Measurements from ENCODE around the gene POMGNT1. TPM values are rescaled to one million over a fixed set of nuclear protein-coding genes. Genes with fewer than 3 reads are reported as not detected.

Gene POMGNT1
- total and polyA plus RNA-seq, 4 donors, result 34.6 to 70.2 (median 44.7) TPM

GRCh38 chr1:46183079-46183847 is 15.0 kb downstream of the POMGNT1 start:
- Histone ChIP-seq H3K27me3 (ENCODE audit: control insufficient read depth in 3 of 3, insufficient read depth in 3 of 3, low read length in 2 of 3) (no peaks in the 10 kb centered on the region), H3K9me3 (ENCODE audit: control insufficient read depth in 4 of 4, insufficient read depth in 3 of 4, low read length in 3 of 4) (no peaks in the 10 kb centered on the region), H3K27ac (ENCODE audit: low read depth in 1 of 2, low read length in 1 of 2) (peak overlapping the region; percentile 62 to 82), H3K9ac (ENCODE audit: insufficient read depth in 1 of 2, low read length in 2 of 2) (no peak overlapping the region), H3K36me3 (ENCODE audit: control insufficient read depth in 4 of 4, insufficient read depth in 4 of 4, low read length in 4 of 4) (peaks cover 0 to 7% (median 3%) of the 10 kb centered on the region in 4 donors), H3K4me3 (no peak overlapping the region), H3K4me1 (ENCODE audit: control insufficient read depth in 5 of 5, insufficient read depth in 5 of 5, low read length in 5 of 5) (peaks cover 0 to 21% (median 7%) of the 10 kb centered on the region in 5 donors)
- ATAC-seq (ENCODE audit: insufficient read depth, low FRiP score) (peak; percentile 43), DNase-seq (peak; percentile 64 to 82 (median 76))
- TF ChIP-seq CTCF (IDR thresholded peaks at IDR 0.05; ENCODE audit: control extremely low read depth, extremely low read depth), result no peak
- WGBS, 2 donors, result 54 to 73% methylated on average over 8 of the region's 8 CpGs

GRCh38 chr1:46181343-46182260 is 16.6 kb downstream of the POMGNT1 start:
- Histone ChIP-seq H3K27me3 (ENCODE audit: control insufficient read depth in 3 of 3, insufficient read depth in 3 of 3, low read length in 2 of 3) (no peaks in the 10 kb centered on the region), H3K9me3 (ENCODE audit: control insufficient read depth in 4 of 4, insufficient read depth in 3 of 4, low read length in 3 of 4) (no peaks in the 10 kb centered on the region), H3K36me3 (ENCODE audit: control insufficient read depth in 4 of 4, insufficient read depth in 4 of 4, low read length in 4 of 4) (peaks cover 0 to 3% (median 0%) of the 10 kb centered on the region in 4 donors), H3K9ac (ENCODE audit: insufficient read depth in 1 of 2, low read length in 2 of 2) (no peak overlapping the region), H3K4me1 (ENCODE audit: control insufficient read depth in 5 of 5, insufficient read depth in 5 of 5, low read length in 5 of 5) (peaks cover 0 to 18% (median 7%) of the 10 kb centered on the region in 5 donors), H3K4me3 (no peak overlapping the region), H3K27ac (ENCODE audit: low read depth in 1 of 2, low read length in 1 of 2) (peak overlapping the region in 1 of 2 donors; percentile 28)
- ATAC-seq (ENCODE audit: insufficient read depth, low FRiP score) (no peak), DNase-seq (no peak)
- TF ChIP-seq CTCF (IDR thresholded peaks at IDR 0.05; ENCODE audit: control extremely low read depth, extremely low read depth), result no peak
- 69 to 77% methylated on average over 10 of the region's 10 CpGs for WGBS, 2 donors

GRCh38 chr1:46180082-46180616 is 18.1 kb downstream of the POMGNT1 start:
- H3K27me3 ChIP-seq (ENCODE audit: control insufficient read depth in 3 of 3, insufficient read depth in 3 of 3, low read length in 2 of 3), result no peaks in the 10 kb centered on the region
- no peaks in the 10 kb centered on the region for H3K9me3 ChIP-seq (ENCODE audit: control insufficient read depth in 4 of 4, insufficient read depth in 3 of 4, low read length in 3 of 4)
- ATAC-seq (ENCODE audit: insufficient read depth, low FRiP score) (no peak), DNase-seq (no peak)
- H3K27ac ChIP-seq (ENCODE audit: low read depth in 1 of 2, low read length in 1 of 2), result no peak overlapping the region
- H3K4me3 ChIP-seq, result no peak overlapping the region
- H3K36me3 ChIP-seq (ENCODE audit: control insufficient read depth in 4 of 4, insufficient read depth in 4 of 4, low read length in 4 of 4), result no peaks in the 10 kb centered on the region
- no peak overlapping the region for H3K9ac ChIP-seq (ENCODE audit: insufficient read depth in 1 of 2, low read length in 2 of 2)
- WGBS, 2 donors, result 57 to 74% methylated on average over 12 of the region's 12 CpGs
- peak; percentile 4 for TF ChIP-seq CTCF (IDR thresholded peaks at IDR 0.05; ENCODE audit: control extremely low read depth, extremely low read depth)
- H3K4me1 ChIP-seq (ENCODE audit: control insufficient read depth in 5 of 5, insufficient read depth in 5 of 5, low read length in 5 of 5), result peaks cover 0 to 21% (median 7%) of the 10 kb centered on the region in 5 donors

All from lung (tissue), 12 donors.